ENCODE data around the gene PRCD.
"Not testable (repeated sequence)": the region's sequence is repeated elsewhere in the genome, so short reads cannot be mapped to it uniquely, and the experiment has no call there.

The PRCD gene

DNA sequence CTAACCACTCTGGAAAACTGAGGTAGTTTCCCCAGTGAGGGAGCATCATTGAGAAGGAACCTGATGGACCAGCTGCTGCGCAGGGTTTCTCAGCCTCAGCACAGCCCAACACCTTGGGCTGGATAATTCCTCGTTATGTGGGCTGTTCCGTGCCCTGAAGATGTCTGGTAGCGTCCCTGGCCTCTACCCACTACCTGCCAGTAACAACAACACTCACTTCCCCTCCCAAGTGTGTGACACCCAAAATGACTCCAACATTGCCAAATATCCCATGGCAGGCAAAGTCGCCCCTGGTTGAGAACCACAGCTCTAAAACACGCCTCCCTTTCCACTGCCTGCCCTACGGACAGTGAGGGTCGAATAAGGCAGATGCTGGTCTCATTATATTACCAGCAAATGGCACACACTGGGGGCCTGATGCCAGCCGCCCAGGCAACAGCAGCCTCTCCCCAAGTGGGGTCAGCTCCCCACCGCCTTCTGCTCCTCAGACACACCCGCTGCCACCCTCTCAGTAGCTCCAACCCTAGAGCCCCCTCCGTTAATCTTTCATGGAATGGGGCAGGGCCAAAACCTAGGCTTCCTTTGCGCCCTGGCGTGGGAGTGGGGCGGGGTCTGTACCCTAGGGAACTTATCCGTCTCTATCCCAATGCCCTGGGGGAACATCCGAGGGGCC, 39.6 kb upstream of the PRCD start:
- FAIRE-seq, result no peak

DNA sequence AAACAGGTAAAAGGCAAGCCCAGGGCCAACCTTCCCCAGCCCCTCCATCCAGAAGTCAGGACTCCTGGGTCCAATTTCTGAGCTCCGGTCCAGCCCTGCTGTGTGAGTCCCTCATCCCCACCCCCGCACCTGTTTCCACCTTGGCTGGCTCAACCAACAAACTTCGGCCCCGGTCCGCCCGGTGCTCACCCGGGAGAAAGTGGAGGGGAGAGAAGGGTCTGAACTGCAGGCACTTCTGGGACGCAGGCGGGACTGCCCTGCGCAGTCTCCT, 39.2 kb upstream of the PRCD start:
- no peak for FAIRE-seq
- no peak for TF ChIP-seq POLR2A (IDR thresholded peaks at IDR 0.05; ENCODE audit: low read depth, low read length)
- no peak for DNase-seq (ENCODE audit: insufficient read length, low spot score)

More for the DNA sequence above, 39.6 kb upstream of the PRCD start:
- DNase-seq (ENCODE audit: insufficient read length, low spot score), result no peak
- TF ChIP-seq POLR2A (IDR thresholded peaks at IDR 0.05; ENCODE audit: low read depth, low read length), result no peak

DNA sequence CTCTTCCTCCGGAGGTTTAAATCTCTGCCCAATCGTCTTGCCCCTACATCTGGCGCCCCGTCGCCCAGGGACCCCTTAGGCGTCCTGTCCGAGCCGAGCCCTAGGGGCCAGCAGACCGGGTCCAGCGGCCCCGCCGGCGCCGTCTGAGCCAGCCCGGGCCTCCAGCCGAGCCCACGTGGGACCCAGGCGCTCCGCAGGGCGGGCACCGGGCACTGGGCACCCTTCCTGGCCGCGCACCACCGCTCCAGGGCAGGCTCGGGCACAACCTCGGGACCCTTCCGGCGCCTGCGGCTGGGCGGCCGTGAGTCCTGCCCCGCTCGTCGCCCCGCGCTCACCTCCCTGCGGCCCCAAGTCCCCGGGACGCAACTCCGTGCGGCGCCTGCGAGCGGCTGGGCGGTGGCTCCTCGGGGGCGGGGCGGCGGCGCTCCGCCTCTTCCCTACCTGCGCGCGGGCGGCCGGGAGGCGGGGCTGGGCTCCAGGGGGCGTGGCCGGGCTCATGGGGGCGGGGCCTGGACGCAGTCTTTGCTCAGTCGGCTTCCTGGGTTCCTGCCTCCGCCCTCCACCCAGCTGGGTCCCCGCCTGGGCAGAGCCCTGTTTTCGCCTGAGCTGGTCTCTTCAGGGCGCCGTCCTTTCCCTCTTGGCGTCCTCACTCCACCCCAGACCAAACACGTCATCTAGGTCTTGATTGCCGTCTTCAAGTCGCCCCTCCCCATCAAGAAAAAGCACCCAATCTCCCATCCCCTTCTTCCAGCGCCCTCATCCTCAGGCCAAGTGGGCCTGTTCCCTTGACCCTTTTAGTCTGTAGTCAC, 38.6 kb upstream of the PRCD start, which contains the start of gene RHBDF2:
TSS of gene RHBDF2 (minus strand) at position 406 of the 809 bp plus-strand sequence. CDS start 19,899 bp downstream, outside the sequence.
- peak; percentile 90 for DNase-seq (ENCODE audit: insufficient read length, low spot score)
- TF ChIP-seq POLR2A (IDR thresholded peaks at IDR 0.05; ENCODE audit: low read depth, low read length), result peak; percentile 90
- FAIRE-seq, result no peak

DNA sequence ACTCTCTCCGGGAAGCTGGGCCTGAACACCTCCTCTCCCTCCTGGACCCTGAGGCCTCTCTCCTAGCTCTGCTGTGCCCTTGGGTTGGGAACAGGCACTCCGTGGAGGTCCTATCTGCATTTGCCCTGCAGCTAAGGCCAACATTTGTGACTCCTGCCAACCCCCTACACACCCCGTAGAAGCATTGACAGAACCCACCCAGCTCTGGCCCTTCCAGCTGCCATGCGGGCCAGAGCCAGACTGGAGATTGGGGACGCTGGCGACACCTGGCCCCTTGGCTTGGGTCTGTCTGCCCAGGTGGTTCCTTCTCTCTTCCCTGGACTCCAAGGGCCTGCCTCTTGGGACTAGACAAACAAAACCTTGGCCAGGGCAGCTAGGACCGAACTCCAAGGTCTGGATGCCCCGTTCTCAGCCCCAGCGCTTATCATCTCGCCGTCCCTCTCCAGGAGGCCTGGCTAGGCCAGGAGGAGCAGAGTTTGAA, 38.0 kb upstream of the PRCD start:
- DNase-seq (ENCODE audit: insufficient read length, low spot score) (no peak), FAIRE-seq (no peak)
- no peak for TF ChIP-seq POLR2A (IDR thresholded peaks at IDR 0.05; ENCODE audit: low read depth, low read length)

DNA sequence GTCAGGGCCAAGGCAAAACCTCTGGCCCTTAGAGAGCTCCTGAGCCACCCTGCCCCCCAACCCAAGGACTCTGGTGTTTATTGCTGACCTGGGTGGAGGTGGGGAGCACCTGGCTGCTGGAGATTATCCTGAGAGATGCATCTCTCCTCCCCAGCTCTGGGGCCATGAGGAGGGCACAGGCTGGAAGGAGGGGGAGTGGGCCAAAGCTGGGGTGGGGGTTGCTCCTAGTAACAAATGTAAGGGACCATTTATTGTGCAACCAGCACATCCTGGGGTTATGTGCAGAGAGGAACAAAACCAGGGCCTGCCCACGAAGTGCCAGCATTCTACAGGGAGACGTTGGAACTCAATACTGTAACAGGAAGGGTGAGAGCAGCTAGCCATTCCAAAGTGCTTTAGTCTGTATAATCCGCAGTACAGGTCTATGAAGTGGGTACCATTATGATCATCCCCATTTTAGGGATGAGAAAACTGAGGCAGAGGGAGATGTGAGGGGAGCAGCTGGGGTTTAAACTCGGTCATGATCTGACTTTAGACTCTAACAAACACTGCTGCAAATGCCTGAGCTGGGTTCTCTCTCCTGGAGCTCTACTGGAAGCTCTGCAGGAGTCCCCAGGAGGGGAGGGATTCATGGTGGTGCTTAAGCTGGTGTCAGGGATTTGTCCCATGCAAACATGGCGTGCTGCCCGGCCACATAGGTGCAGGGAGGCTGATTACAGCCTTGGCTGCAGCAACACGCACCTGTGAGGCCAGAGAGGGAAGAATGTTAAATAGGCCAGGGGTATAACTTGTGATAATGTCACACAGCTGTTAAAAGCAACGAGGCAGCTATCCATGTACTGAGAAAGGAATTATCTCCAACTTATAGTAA, 37.3 kb upstream of the PRCD start:
- DNase-seq (ENCODE audit: insufficient read length, low spot score) (no peak), FAIRE-seq (no peak)
- no peak for TF ChIP-seq POLR2A (IDR thresholded peaks at IDR 0.05; ENCODE audit: low read depth, low read length)

DNA sequence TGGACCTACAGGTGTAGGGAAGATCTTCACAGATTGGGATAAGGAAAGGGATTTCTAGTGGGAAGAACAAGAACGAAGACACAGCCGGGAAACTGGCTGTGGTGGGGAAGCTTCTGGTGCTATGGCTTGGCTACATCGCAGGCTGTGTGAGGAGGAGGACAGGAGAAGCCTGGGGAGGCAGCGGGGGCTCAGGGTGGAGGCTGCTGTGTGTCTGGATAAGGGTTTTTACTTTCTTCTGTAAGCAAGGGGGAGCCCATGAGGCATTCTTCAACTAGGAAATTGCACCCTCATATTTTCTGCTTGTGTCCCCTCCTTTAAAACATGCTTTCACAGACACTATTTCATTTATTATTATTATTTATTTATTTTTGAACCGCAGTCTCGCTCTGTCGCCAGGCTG, 35.7 kb upstream of the PRCD start:
- no peak for DNase-seq (ENCODE audit: insufficient read length, low spot score)
- no peak for TF ChIP-seq POLR2A (IDR thresholded peaks at IDR 0.05; ENCODE audit: low read depth, low read length)
- no peak for FAIRE-seq

DNA sequence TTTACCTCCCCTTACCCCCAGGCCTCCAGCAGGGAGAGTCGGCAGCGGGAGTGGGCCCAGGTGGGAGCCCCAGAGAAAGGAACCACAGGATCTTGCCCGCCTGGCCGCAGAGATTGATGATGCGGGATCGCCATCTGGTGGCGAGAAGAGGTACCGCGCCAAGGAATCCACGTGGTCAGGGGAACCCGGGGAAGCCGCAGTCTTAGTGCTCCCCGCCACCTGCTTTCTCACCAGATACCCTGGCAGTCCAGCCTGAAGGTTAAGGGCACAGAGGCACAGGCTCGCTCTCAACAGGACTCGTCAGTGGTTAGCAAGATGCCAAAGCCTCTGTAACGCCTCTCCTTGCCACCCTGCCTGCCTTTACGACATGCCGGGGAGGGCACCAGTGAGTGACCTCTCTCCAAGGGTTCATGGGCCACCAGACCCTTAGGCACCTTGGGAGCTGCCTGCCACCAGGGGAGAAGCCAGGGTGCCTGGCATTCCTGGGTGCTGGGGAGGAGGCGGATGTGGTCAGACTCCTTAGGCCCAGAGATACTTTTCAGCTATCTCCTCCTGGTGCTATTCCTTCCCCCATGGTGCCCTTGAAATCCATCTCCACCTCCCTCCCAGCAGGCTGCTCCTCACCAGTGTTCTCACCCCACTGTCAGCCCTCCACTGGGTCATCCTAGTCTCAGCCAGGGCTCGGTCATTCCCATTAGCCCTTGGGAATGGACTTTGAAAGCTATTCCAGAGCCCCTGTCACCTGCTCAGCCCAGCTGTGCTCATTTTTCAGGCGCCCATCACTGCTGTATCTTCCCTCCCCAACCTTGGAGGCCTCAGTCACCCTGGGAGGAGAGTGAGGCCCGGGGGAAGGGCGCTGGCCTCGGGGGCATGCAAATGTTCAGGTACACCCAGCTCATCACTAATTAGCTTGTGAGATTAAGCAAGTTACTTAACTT, 33.2 kb upstream of the PRCD start:
- DNase-seq (ENCODE audit: insufficient read length, low spot score) (peak; percentile 77), FAIRE-seq (no peak)
- no peak for TF ChIP-seq POLR2A (IDR thresholded peaks at IDR 0.05; ENCODE audit: low read depth, low read length)

DNA sequence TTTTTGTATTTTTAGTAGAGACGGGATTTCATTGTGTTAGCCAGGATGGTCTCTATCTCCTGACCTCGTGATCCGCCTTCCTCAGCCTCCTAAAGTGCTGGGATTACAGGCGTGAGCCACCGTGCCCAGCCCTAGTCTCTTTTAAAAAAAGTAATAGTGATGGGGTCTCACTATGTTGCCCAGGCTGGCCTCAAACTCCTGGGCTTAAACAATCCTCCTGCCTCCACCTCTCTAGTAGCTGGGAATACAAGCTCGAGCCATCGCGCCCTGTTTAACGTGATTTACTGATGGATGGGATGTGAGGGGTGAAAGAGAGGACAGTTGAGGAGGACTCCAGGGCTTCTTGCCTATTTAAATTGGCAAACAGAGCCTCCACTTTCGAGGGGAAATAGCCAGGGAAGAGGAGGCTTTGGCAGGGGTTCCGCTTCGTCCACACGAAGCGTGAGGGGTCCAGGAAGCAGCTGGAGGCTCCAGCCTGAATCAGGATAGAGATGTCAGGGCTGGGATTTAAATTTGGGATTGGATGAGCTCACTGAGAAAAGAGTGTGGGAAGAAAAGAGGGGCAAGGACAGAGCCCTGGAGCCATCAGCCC, 31.3 kb upstream of the PRCD start:
- FAIRE-seq; DNase-seq (ENCODE audit: insufficient read length, low spot score): not testable (repeated sequence)

DNA sequence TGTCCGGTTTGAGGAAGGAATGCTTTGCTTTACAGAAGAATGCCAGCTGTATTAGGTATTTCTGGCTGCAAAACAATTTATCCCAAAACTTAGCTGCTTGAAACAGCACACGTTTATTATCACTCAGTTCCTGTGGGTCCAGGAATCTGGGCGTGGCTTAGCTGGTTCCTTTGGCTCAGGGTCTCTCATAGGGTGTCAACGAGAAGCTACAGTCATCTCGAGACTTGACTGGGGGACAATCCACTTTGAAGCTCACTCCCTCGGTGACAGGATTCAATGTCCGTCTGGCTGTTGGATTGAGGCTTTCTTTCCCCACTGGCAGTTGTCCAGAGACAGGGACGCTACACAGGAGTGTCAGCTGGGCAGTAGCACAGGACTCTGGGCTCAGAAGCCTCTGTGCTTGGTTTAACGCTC, 29.0 kb upstream of the PRCD start:
- no peak for TF ChIP-seq POLR2A (IDR thresholded peaks at IDR 0.05; ENCODE audit: low read depth, low read length)
- FAIRE-seq (no peak), DNase-seq (ENCODE audit: insufficient read length, low spot score) (no peak)

DNA sequence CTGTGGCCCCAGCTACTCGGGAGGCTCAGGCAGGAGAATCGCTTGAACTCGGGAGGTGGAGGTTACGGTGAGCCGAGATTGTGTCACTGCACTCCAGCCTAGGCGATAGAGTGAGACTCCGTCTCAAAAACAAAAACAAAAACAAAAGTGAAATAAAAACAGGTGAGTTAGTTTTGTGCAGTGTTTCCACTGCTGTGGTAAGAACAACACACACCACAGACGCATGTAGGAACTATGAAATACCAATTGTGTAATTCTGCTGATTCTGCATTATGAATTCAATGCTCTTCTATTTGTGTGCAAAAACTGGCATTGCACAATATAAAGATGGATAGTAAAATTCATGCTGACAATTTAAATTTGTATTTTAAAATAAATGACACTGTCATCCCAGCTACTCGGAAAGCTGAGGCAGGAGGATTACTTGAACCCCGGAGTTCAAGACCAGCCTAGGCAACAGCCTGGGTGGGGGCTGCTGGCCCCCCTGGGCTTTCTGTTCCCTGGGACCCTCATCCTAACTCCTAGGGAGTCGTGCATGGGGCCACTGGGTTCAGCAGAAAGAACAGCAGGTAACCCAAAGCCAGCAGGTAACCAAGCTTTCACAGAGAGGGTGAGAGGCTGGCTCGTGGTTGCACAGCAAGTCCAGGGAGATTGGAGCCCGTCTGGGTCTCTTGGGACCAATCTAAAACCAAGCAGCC, 28.0 kb upstream of the PRCD start:
- DNase-seq (ENCODE audit: insufficient read length, low spot score), result no peak
- no peak for FAIRE-seq
- no peak for TF ChIP-seq POLR2A (IDR thresholded peaks at IDR 0.05; ENCODE audit: low read depth, low read length)

DNA sequence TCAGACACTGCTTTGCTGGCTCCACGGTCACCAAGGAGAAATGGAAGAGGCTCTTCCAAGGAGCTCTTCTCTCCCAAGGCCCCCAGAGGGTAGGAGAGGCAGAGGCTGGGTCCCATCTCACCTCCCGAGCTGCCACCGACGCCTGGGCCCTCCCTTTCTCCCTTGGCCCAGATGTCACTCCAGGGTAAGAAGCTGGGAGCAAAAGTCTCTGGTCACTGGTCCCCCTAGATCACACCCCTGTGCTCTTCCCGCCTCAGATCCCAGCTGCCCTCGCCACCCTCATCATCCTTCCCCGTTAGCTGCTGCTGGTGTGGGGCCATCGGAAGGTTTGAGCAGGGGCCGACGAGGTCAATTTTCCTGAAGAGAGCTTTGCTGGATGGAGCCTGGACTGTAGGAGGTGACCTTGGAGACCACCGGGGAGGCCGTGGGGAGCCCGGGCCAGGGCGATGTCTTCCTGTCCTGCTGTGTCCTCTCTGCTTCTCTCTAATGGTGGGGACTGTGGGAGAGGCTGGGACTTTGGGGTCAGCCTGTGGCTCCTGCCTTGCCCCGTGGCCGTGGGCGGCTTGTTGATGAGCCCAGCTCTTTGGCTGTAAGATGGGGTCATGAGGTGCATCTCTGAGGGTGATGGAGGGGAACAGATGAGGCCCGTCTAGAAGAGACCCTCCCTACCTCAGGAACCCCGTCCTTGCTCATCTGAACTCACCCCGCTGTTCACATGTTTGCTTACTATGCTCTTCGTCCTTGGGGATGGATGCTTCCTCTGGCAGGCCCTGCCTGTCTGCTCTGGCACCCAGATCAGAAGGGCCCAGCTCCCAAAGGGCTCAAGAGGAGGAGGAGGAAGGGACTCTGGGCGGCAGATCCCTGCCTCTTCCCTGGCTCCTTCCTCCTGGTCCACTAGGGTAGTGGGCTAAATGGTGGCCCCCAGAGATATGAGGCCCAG, 27.2 kb upstream of the PRCD start:
- no peak for TF ChIP-seq POLR2A (IDR thresholded peaks at IDR 0.05; ENCODE audit: low read depth, low read length)
- no peak for DNase-seq (ENCODE audit: insufficient read length, low spot score)
- no peak for FAIRE-seq

Data from H54 (cell line).